Stimulated activated CD4-positive, alpha-beta T cell treated with anti-CD3 and anti-CD28 coated beads, Interleukin-15, amount 100 ng/mL, for 1 hour (primary cell): ENCODE results near the gene HABP2.

Experiments
- DNase-seq, 2 donors: peaks; one replicate each; pipeline ENCODE4 v3.0.0-alpha.2; 2020; ENCODE audit warnings: low read depth in 1 of 2, low spot score in 1 of 2

Gene HABP2

GRCh38 chr10:113600569-113600968 lies 47.7 kb downstream of the HABP2 start:
- no peak for DNase-seq

GRCh38 chr10:113603057-113603777 lies 50.4 kb downstream of the HABP2 start:
- DNase-seq = no peak

- DNase-seq = no peak
These were observed 51.7 kb downstream of the HABP2 start for GRCh38 chr10:113604572-113604971.

- DNase-seq = no peak
These were observed 52.6 kb downstream of the HABP2 start for GRCh38 chr10:113605268-113605978.

- no peak for DNase-seq
These were observed 56.9 kb downstream of the HABP2 start for GRCh38 chr10:113609704-113610108.

GRCh38 chr10:113610631-113611601 lies 58.1 kb downstream of the HABP2 start:
- DNase-seq = no peak

GRCh38 chr10:113612154-113612553 lies 59.3 kb downstream of the HABP2 start:
- DNase-seq = no peak

- DNase-seq = no peak
These were observed 60.6 kb downstream of the HABP2 start for GRCh38 chr10:113613427-113613826.

GRCh38 chr10:113613977-113614690 lies 61.3 kb downstream of the HABP2 start:
- DNase-seq = no peak

- DNase-seq = no peak
These were observed 63.6 kb downstream of the HABP2 start for GRCh38 chr10:113616244-113617074.

- DNase-seq = no peak
These were observed 64.2 kb downstream of the HABP2 start for GRCh38 chr10:113617086-113617485.

GRCh38 chr10:113618338-113618737 lies 65.5 kb downstream of the HABP2 start:
- no peak for DNase-seq

GRCh38 chr10:113619401-113619800 lies 66.5 kb downstream of the HABP2 start:
- DNase-seq = no peak

- DNase-seq = no peak
These were observed 67.7 kb downstream of the HABP2 start for GRCh38 chr10:113620511-113620910.

- no peak for DNase-seq
These were observed 68.1 kb downstream of the HABP2 start for GRCh38 chr10:113620936-113621335.

- no peak for DNase-seq
These were observed 68.9 kb downstream of the HABP2 start for GRCh38 chr10:113621799-113622198.

- no peak for DNase-seq
These were observed 70.0 kb downstream of the HABP2 start for GRCh38 chr10:113622831-113623230.

- DNase-seq = no peak
These were observed 72.8 kb downstream of the HABP2 start for GRCh38 chr10:113625461-113626186.

- no peak for DNase-seq
These were observed 74.0 kb downstream of the HABP2 start for GRCh38 chr10:113626809-113627355.
